ENCODE measurements around the gene GBGT1. TPM values are rescaled to one million over a fixed set of nuclear protein-coding genes. Genes with fewer than 3 reads are reported as not detected.

GBGT1 gene
- total RNA-seq, 2 donors from 2014 or later: 2.2 to 2.3 TPM

DNA sequence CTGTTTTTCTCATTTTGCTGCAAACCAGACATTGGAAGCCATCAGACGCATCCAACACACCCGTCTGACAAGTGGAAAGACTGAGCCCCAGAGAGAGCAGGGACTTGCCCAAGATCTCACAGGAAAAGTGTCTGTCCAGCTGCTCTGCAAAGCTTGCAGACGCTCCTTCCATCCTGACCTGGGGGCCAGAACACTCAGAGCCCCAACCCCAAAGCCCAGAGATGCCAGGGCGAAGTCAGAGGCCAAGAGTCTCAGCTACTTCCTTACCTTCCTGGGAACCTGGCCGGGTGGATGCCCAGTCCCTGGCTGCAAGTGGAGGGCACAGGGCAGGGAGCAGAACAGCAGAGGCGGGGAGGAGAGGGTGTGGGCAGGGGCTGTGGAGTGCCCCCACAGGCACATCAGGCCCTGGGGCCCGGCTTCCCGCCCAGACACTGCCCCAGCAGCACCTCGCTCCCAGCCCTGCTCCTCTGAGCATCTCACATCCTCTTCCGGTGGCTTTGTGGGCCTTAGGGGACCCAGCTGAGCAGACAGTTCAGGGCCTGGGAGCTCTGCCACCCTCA lies 32.9 kb downstream of the GBGT1 start:
- H3K27ac Mint-ChIP-seq: peak overlapping the region; percentile 100

DNA sequence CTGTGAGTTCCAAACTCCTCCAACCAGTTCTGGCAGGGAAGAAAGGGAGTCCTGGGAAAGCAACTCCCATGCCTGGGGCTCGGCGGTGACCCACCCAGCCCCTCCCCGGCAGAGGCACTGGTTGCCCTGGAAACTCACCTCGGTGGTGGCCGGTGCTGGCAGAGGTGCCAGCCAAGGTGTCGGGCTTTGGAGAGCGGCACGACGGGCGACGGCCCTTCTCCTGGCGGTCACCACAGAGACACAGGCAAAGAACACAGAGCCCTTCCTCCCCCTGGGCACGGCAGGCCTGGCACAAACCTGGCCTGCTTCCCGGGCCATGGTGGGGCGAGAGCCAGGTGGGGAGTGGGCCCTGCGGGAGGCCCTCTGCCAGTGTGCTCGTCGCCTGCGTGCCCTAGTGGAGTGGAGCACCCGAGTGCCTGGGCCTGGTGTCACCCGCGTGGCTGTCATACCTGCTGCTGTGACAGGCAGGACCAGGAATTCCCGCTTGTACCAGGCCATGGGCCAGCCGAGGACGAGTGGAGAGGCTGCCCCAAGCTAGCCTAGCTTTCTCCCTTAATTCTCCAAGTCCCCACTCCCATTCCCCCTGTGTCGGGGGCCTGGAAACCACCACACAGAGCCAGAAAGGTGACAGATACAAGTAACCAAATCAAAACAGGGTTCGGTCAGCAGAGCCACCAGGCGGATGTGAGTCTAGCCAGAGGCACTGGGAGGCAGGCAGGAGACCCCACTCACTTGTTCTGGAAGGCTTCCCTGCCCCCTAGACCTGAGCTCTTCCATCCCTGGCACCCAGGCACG lies 34.5 kb downstream of the GBGT1 start:
- peaks cover 7% of the 10 kb centered on the region for H3K36me3 Mint-ChIP-seq (ENCODE audit: low read depth)
- no peak for DNase-seq

More for the DNA sequence above, 32.9 kb downstream of the GBGT1 start:
- peaks cover 6% of the 10 kb centered on the region for H3K36me3 Mint-ChIP-seq (ENCODE audit: low read depth)
- H3K9me3 ChIP-seq (ENCODE audit: control insufficient read depth, low read length, poor library complexity, severe bottlenecking): no peaks in the 10 kb centered on the region
- peak; percentile 55 to 60 (median 59) for DNase-seq
- H3K27me3 Mint-ChIP-seq: no peaks in the 10 kb centered on the region
- ATAC-seq: peak; percentile 46
- peaks cover 74% of the 10 kb centered on the region for H3K4me1 Mint-ChIP-seq
- peak overlapping the region; percentile 92 for H3K4me3 Mint-ChIP-seq

DNA sequence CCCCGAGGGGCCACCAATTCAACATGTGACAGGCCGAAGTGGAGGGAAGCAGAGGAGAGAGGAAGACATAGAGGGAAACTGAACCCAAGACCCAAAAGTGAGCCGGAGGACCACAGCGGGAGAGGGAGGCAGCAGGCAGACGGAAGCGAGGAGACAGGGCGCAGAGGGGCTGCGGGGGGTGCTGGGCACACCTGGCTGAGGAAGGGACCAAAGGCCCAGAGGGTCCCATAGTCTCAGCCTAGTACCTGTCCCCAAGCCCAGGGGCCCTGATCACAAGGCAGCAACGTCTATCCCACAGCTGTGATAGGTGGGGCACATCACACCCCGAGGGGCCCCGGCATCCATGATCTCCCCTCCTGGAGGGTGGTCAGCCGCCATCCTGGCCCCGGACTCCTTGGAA lies 35.6 kb downstream of the GBGT1 start:
- no peak for DNase-seq
- H3K9me3 ChIP-seq (ENCODE audit: control insufficient read depth, low read length, poor library complexity, severe bottlenecking): no peaks in the 10 kb centered on the region
- Mint-ChIP-seq H3K27me3 (no peaks in the 10 kb centered on the region), H3K27ac (peak overlapping the region; percentile 100), H3K36me3 (ENCODE audit: low read depth) (peaks cover 10% of the 10 kb centered on the region), H3K4me1 (peaks cover 71% of the 10 kb centered on the region), H3K4me3 (peak overlapping the region; percentile 92)
- ATAC-seq: no peak

More for the DNA sequence above, 34.5 kb downstream of the GBGT1 start:
- Mint-ChIP-seq H3K4me1 (peaks cover 72% of the 10 kb centered on the region), H3K27me3 (no peaks in the 10 kb centered on the region), H3K27ac (peak overlapping the region; percentile 100), H3K4me3 (peak overlapping the region; percentile 92)
- ATAC-seq: no peak
- H3K9me3 ChIP-seq (ENCODE audit: control insufficient read depth, low read length, poor library complexity, severe bottlenecking): no peaks in the 10 kb centered on the region

DNA sequence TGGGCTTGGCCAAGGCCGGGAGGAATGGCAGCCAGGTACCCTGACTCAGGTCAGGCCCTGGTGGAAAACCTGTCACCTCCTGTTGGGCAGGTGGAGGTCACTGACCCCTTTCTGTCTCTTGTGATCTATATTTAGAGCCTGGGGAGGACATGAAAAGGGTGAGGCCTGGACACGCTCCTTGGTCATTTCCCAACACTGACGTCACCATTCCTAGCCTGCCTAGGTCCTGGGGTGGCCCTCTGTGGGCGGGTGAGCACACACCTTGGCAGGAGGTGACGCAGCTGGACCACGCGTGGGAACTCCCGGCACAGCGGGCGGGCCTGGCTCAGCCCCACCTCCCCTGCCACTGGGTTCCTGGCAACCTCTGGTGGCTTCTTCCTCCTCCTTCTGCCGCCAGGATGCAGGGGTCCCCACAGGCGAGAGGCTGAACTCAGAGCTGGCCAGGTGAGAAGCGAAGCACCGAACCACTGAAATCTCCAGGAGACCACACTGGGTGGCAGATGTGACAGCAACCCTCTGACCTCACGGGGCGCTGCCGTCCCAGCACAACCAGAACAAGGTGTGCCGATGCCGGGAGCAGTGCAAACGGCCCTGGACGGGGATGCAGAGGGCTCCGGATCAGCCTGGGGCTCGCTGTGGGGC lies 36.3 kb downstream of the GBGT1 start:
- peaks cover 10% of the 10 kb centered on the region for H3K36me3 Mint-ChIP-seq (ENCODE audit: low read depth)
- DNase-seq (peak; percentile 52 to 58 (median 57)), ATAC-seq (peak; percentile 72)
- H3K4me1 Mint-ChIP-seq: peaks cover 66% of the 10 kb centered on the region
- no peaks in the 10 kb centered on the region for H3K27me3 Mint-ChIP-seq
- peak overlapping the region; percentile 100 for H3K27ac Mint-ChIP-seq
- no peaks in the 10 kb centered on the region for H3K9me3 ChIP-seq (ENCODE audit: control insufficient read depth, low read length, poor library complexity, severe bottlenecking)
- peak overlapping the region; percentile 92 for H3K4me3 Mint-ChIP-seq

DNA sequence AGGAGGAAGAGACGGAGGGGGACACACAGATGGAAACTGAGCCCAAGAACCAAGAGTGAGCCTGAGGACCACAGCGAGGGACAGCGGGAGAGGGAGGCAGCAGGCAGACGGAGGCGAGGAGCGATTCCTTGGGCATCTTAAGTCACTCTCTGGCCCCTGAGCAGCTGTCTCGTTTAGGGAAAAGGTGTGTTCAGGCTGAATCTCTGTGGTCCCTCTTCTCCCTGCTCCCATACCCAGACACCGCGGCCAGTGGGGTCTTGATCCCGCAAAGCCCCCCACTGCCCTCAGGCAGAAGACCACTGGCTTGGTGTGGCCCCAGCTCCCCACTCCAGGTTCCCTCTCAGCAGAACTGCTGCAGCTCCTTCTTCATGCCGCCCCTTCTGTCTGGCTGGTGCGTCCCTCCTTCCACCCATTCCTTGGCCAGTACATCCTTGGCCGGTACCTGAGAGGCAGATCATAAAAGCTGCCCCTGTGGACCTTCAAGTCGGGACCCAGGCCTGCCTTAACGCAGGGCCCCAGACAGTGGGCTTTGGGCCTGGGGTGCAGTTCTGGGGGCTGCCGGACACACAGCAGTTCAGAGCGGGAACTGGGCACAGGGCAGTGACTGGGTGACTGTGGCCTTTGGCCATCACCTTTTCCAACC lies 36.9 kb downstream of the GBGT1 start:
- H3K4me1 Mint-ChIP-seq: peaks cover 64% of the 10 kb centered on the region
- H3K9me3 ChIP-seq (ENCODE audit: control insufficient read depth, low read length, poor library complexity, severe bottlenecking): no peaks in the 10 kb centered on the region
- peak overlapping the region; percentile 92 for H3K4me3 Mint-ChIP-seq
- no peaks in the 10 kb centered on the region for H3K27me3 Mint-ChIP-seq
- peaks cover 10% of the 10 kb centered on the region for H3K36me3 Mint-ChIP-seq (ENCODE audit: low read depth)
- ATAC-seq (no peak), DNase-seq (no peak)
- peak overlapping the region; percentile 100 for H3K27ac Mint-ChIP-seq

DNA sequence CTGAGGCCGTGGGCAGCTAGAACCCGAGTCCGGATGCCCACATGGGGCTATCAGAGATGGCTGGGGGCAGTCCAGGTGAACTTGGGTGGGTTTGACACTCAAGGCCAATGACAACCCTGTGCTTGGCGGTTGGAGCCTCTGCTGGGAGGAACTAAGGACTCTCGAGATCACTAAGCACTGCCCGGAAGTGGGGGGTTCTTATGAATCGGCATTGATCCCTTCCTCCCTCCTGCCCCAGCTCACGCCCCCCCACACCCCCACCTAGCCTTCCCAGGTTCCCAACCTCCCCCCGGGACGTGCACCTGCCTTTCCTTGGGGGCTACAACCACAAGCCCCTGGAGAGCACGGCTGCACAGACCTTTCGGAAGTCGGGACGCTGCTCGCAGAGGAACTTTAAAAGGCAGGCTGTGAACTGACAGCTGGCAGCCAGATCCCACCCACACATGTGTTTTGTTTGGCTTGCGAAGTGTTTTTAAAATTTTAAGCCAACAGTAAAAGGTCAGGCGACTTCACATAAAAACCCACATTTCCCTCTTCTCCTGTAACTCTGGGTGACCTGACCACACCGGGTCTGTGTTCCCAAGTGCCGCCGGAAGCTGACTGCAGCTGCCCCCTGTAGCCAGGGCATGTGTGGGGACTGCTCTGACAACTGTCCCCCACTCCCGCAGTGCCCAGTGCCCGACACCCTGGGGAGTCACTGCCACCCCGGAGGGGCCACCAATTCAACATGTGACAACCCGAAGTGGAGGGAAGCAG lies 37.6 kb downstream of the GBGT1 start:
- H3K9me3 ChIP-seq (ENCODE audit: control insufficient read depth, low read length, poor library complexity, severe bottlenecking): no peaks in the 10 kb centered on the region
- peak overlapping the region; percentile 92 for H3K4me3 Mint-ChIP-seq
- peak overlapping the region; percentile 100 for H3K27ac Mint-ChIP-seq
- DNase-seq: no peak
- ATAC-seq: no peak
- peaks cover 63% of the 10 kb centered on the region for H3K4me1 Mint-ChIP-seq
- no peaks in the 10 kb centered on the region for H3K27me3 Mint-ChIP-seq
- H3K36me3 Mint-ChIP-seq (ENCODE audit: low read depth): peaks cover 10% of the 10 kb centered on the region

DNA sequence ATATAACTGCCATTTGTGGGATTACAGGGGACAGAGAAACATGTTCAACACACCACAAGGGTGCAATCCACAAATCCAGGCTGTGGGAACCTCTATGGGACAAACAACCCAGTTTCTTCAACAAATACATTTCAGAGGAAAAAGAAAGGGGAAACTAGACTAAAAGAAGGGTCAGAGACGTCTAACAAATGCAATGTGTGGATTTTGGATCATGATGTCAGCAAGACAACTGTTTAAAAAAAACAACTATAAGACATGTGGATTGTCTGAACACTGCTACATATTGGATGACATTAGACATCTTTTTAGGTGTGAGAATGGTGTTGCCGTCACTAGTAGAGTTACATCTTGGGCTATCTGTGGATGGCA lies 38.8 kb downstream of the GBGT1 start:
- DNase-seq (no peak), ATAC-seq (no peak)
- H3K27ac Mint-ChIP-seq: peak overlapping the region; percentile 100
- H3K36me3 Mint-ChIP-seq (ENCODE audit: low read depth): peaks cover 10% of the 10 kb centered on the region
- H3K27me3 Mint-ChIP-seq: no peaks in the 10 kb centered on the region
- H3K4me3 Mint-ChIP-seq: peak overlapping the region; percentile 83
- no peaks in the 10 kb centered on the region for H3K9me3 ChIP-seq (ENCODE audit: control insufficient read depth, low read length, poor library complexity, severe bottlenecking)
- peaks cover 56% of the 10 kb centered on the region for H3K4me1 Mint-ChIP-seq

DNA sequence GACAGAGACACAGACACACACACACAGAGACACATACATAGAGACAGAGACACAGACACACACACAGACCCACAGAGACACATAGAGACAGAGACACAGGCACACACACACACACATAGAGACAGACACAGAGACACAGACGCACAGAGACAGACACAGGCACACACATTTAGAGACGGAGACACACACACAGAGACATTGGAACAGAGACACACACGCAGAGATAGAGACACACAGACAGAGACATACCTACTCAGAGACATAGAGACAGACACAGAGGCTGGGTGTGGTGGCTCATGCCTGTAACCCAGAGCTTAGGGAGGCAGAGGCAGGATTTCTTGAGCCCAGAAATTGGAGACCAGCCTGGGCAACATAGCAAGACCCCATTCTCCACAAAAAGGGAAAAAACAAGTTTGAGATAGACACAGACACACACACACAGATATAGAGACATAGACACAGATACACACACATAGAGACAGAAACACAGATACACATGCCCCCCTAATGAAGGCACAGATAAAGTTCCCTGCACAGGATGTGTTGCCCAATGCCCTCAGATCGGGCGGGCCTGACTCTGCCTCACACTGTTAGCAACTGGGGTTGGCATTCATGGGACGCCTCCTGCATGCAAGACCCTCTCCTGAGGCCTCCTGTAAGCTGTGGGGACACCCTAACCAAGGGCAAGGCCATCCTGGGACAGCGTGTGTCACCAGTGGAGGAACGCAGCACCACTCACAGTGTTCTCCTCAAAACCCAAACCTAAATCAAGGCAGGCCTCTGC lies 39.4 kb downstream of the GBGT1 start:
- peaks cover 10% of the 10 kb centered on the region for H3K36me3 Mint-ChIP-seq (ENCODE audit: low read depth)
- no peaks in the 10 kb centered on the region for H3K27me3 Mint-ChIP-seq
- no peak for ATAC-seq
- H3K9me3 ChIP-seq (ENCODE audit: control insufficient read depth, low read length, poor library complexity, severe bottlenecking): no peaks in the 10 kb centered on the region
- H3K27ac Mint-ChIP-seq: peak overlapping the region; percentile 100
- H3K4me1 Mint-ChIP-seq: peaks cover 53% of the 10 kb centered on the region
- peak overlapping the region; percentile 83 for H3K4me3 Mint-ChIP-seq
- DNase-seq: no peak

DNA sequence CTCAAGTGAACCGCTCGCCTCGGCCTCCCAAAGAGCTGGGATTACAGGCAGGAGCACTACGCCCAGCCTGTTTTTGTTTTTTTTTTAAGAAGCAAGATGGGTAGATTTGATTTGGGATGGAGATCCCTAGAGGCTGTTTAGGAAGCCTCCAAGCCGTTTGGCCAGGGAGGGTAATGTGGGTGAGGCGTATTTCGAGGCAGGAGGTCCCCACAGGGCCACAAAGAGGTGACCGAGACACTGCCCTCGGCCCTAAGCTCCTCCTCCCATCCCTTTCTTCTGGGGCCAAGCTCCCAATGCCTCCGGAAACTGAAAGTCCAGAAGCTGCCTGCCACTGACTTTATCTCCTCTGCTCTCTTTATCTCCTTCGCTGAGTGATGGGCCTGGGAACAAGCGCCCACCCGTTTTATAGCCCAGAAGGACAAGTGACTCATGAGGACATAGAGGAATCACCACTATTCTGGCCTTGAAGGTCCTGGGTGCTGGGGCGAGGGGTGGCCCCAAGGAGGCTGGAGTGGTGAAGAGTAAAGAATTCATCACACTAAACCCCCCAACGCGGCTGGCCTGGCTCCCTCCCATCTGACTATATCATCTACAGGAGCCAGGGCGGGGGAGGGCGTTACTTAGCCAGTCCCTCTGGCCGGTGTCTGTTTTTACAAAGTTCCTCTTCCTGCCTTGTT lies 40.6 kb downstream of the GBGT1 start:
- peaks cover 10% of the 10 kb centered on the region for H3K36me3 Mint-ChIP-seq (ENCODE audit: low read depth)
- ATAC-seq: no peak
- DNase-seq: no peak
- no peaks in the 10 kb centered on the region for H3K9me3 ChIP-seq (ENCODE audit: control insufficient read depth, low read length, poor library complexity, severe bottlenecking)
- H3K4me3 Mint-ChIP-seq: peak overlapping the region; percentile 83
- no peaks in the 10 kb centered on the region for H3K27me3 Mint-ChIP-seq
- peak overlapping the region; percentile 100 for H3K27ac Mint-ChIP-seq
- H3K4me1 Mint-ChIP-seq: peaks cover 55% of the 10 kb centered on the region

DNA sequence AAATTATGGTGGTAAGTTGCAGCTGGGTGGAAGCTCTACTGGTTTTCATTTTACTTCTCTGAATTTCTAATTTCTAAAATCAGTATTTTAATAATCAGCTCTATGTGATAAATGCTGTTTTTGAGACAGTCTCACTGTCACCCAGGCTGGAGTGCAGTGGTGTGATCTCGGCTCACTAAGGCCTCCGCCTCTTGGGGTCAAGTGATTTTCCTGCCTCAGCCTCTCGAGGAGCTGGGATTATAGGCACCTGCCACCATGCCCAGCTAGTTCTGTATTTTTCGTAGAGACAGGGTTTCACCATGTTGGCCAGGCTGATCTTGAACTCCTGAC lies 41.1 kb downstream of the GBGT1 start:
- peaks cover 55% of the 10 kb centered on the region for H3K4me1 Mint-ChIP-seq
- H3K27ac Mint-ChIP-seq: peak overlapping the region; percentile 100
- ATAC-seq: no peak
- no peaks in the 10 kb centered on the region for H3K27me3 Mint-ChIP-seq
- H3K36me3 Mint-ChIP-seq (ENCODE audit: low read depth): peaks cover 8% of the 10 kb centered on the region
- H3K4me3 Mint-ChIP-seq: no peak overlapping the region
- no peaks in the 10 kb centered on the region for H3K9me3 ChIP-seq (ENCODE audit: control insufficient read depth, low read length, poor library complexity, severe bottlenecking)
- no peak for DNase-seq

DNA sequence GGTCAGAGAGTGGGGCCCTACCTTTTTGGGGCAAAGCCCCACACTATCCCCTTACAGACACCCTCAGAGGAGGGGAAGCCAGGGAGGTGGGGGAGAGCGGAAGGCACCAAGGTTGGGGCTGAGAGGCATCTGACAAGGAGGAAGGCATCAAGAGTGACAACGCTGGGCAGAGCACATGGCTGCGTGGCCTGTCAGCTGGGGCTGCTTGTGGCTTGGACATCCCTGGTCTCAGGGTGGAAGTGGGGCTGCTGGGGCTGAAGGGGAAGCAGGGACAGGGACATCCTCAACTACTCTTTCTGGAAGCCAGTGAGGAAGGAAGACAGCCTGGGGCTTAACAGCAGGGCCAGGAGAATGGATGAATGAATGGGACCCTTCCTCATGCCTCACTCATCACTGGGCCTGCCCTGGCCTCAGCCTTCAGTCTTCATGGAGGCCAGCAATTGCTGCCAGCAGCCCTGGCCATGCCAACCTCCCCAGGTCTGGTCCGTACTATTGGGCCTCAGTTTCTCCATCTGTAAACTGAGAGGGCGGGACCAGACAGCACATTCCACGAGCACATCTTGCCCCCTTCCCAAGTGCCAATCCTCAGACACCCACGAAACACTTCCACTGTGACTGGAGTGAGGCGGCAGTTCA lies 41.7 kb downstream of the GBGT1 start:
- Mint-ChIP-seq H3K4me3 (peak overlapping the region; percentile 82), H3K36me3 (ENCODE audit: low read depth) (peaks cover 6% of the 10 kb centered on the region), H3K27ac (peak overlapping the region; percentile 100), H3K4me1 (peaks cover 56% of the 10 kb centered on the region), H3K27me3 (no peaks in the 10 kb centered on the region)
- peak; percentile 7 for ATAC-seq
- H3K9me3 ChIP-seq (ENCODE audit: control insufficient read depth, low read length, poor library complexity, severe bottlenecking): no peaks in the 10 kb centered on the region
- DNase-seq: no peak

Data from T-helper 17 cell (primary cell).